Ramos (cell line): ENCODE data around the gene LIPJ.

Experiments used
- in situ Hi-C: fragments of 300-500 bp; cut with MboI; formaldehyde crosslinking; loops from one replicate; pipeline ENCODE4 v1.14.3; 2022; ENCODE audit warnings: low sequenced_read_pairs; ENCODE audit not compliant: unreplicated experiment

The LIPJ gene

DNA sequence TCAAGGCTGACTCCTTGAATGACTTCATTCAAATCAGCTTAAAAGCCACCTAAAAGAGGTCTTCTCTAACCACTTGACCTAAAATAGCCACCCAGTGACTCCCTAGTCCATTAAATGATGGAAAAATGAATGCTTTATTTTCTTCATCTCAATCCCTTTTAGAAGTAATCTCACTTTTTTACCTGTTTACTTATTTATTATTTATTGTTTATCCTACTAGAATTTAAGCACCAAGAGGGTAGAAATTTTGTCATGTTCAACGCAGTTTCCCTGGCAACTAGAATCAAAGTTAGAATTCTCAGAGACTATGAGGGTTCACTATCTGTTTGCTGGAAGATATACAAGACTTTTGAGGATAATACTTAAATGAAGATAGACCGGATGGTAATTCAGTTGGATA is at the start of gene LIPJ:
Gene LIPJ (plus strand): TSS at position 301 of the 400 bp plus-strand sequence. CDS start 3,926 bp downstream, outside the sequence.
- in situ Hi-C loops, result no loop called here

DNA sequence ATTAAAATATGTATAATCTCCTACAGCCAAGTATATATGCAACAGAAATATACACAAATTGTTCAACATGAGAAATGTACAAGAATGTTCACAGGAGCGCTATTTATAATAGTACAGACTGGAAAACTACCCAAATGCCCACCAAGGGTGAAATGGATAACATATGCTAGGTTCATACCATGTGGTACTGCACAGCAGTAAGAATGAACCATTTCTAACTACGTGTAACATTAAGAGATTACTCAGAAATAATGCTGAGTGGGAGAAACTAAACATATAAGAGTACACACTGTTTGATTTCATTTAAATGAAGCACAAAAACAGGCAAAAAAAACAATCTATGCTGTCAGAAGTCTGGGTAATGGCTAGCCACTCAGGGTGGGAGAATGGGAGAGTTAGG is 49.2 kb upstream of the LIPJ start:
- in situ Hi-C loops, result no loop called here

DNA sequence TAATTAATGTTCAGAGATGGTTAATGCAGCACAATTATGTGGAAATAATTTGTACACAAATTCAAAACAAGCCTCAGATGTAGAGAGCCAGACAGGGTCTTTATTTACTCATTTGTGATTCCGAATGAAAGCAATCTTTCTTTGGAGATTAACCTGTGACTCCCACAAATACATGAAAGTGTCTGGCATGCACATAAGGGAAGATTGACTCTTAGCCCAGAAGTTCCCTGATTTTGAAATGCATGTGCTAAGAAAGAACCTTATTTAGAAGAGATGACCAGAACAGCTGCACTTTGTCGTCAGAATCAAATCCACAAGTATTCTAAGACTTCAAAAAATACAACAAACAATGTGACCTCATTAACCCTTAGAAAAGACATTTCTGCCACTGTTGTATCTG is 48.5 kb upstream of the LIPJ start:
- in situ Hi-C loops, result no loop called here

DNA sequence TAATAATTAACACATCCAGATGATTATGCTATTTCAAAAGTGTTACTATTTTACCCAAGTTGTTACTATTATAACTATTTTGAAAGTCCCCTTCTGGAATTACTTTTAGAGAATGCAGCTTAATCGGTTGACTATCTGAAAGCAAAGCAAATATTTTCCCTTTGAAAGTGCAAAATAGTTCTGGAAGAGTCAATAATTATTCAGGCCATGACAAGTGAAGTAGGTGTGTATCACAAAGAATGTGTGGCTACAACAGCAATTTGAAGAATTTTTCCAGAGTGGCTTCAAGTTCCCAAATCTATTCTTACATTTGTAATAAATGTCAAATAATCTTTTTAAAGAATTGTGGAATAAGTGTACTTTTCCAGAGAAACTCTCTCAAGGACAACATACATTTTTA is 46.2 kb upstream of the LIPJ start:
- in situ Hi-C loops, result no loop called here

DNA sequence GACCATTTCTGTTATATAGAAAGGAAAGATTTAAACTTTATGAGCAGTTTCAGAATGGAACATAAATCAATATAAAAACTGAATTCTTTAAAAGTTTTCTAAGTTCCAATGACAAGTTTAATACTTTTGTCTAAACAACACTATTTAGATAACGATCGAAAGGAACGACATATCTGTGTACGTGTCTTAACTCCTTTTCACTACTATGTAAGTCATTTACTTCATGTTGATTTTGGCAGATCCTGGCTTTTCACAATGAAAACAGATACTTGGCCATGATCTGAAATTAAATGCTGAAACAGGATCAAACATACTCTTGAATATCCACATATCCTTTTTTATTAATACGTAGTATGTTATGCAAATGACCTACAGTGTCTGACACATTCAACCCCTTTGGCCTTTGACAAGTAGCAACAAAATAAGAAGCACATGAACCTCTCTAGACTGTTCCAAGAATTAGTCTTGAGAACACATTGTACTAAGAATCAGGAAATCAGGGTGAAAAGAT is 45.4 kb upstream of the LIPJ start:
- in situ Hi-C loops, result no loop called here

GRCh38 chr10:88542522-88542921 is 44.0 kb upstream of the LIPJ start:
- in situ Hi-C loops, result no loop called here

DNA sequence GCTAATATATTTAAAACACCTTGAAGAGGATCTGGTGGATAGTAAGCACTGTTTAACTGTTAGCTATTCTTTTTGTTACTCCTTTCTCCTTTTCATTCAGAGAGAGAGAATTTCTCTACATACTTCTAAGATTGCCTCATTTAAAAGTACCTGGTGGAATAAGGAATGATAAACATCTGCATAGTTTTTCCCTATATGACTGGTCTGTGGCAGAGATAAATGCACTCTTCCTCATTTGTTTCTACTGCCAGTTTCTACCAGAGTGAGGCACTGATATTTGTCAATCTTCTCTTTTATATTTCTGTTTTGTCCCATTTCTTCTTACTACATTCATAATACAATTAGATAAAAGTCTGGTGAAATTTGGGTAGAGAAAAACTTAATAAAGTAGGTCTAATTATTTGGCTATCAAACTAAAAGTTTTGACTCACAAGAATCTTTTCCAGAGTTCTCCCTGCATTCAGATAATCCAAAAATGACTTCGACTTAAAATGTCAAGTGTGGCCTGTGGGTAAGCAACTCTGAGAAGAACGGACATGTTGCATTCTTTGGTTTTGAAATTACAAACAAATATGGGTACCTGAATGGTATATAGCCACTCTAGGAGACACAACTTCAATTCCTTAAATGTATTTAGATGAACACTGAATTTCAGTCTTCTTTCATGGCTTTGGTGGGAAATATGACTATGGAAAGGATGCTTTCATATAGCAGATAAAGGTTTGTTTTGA is 42.3 kb upstream of the LIPJ start:
- in situ Hi-C loops, result no loop called here

- in situ Hi-C loops, result no loop called here
Measured at GRCh38 chr10:88545359-88545758, 41.2 kb upstream of the LIPJ start.

DNA sequence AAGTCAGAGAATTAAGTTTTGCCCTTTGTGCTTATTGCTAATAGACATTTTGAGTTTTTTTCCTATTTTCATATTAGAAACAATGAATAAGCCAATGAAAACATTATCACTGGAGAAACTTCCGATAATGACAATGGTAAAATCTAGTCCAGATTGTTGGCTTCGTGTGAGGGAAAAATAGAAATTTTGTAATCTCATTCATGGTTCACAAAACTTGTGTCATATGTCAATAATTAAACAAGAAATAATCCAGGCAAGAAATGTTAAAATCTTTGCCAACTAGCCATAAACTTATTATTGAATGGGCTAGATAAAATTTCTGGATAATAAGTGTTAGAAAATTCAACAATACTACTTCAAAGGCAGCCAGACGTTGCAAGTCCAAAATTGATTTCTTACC is 40.1 kb upstream of the LIPJ start:
- in situ Hi-C loops, result no loop called here

- in situ Hi-C loops, result loop anchor here (5.0 to 25.0 kb wide), 2 partner anchors 699 to 889 kb away; partner anchors contain the start of gene PAPSS2
Measured at GRCh38 chr10:88551246-88551645, 35.3 kb upstream of the LIPJ start.

- in situ Hi-C loops, result loop anchor here (5.0 to 25.0 kb wide), 2 partner anchors 701 to 891 kb away; partner anchors contain the start of gene PAPSS2
Measured at GRCh38 chr10:88553116-88553752, 33.3 kb upstream of the LIPJ start.

GRCh38 chr10:88555190-88555908 is 31.2 kb upstream of the LIPJ start:
- in situ Hi-C loops, result loop anchor here (25.0 kb wide), 1 partner anchor 893 kb away; the partner anchor contains the start of gene PAPSS2

DNA sequence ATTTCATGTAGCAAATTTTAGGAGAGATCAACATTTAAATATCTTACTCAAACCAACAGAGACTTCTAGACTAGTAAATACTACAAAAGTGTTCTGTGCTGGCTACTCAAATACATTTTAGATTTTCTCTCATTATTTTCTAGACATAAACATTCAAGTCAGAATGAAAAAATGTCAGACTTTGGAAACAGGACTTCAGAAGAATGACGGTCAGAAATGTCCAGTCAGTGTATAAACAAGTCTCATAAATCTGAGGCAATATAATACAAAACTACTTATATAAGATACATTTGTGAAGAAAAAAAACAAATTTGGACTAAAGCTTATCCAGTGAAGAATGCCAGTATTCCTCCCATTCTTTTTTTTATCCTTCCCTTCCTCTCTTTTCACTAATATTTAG is 29.3 kb upstream of the LIPJ start:
- in situ Hi-C loops, result loop anchor here (25.0 kb wide), 1 partner anchor 895 kb away; the partner anchor contains the start of gene PAPSS2

GRCh38 chr10:88557658-88558057 is 28.9 kb upstream of the LIPJ start:
- in situ Hi-C loops, result loop anchor here (25.0 kb wide), 1 partner anchor 895 kb away; the partner anchor contains the start of gene PAPSS2

DNA sequence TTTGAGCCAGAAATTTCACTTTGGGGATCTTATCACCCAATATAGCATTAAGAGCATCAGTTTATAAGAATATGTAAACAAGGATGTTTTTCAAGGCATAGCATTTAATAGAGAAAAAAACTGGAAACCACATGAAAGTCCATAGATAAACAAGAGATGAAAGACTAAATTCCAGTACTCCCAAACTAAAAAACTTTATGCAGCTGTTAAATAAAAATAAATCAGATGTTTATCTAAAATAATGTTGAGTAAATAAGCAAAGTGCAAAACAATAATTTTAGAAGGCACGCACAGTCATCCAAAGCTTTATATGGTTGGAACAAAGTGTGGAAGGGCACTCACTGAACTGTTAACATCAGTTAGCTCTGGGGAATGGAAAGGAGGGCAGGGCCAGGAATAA is 24.4 kb upstream of the LIPJ start:
- in situ Hi-C loops, result loop anchor here (25.0 kb wide), 1 partner anchor 900 kb away; the partner anchor contains the start of gene PAPSS2

GRCh38 chr10:88565072-88565471 is 21.5 kb upstream of the LIPJ start:
- in situ Hi-C loops, result loop anchor here (25.0 kb wide), 1 partner anchor 903 kb away; the partner anchor contains the start of gene PAPSS2

- in situ Hi-C loops, result no loop called here
Measured at GRCh38 chr10:88582411-88582805, 4.2 kb upstream of the LIPJ start.

- in situ Hi-C loops, result no loop called here
Measured at GRCh38 chr10:88582806-88583583, 3.6 kb upstream of the LIPJ start, which contains the start of gene RNLS. RNLS (minus strand) TSS chr10:88583318.

DNA sequence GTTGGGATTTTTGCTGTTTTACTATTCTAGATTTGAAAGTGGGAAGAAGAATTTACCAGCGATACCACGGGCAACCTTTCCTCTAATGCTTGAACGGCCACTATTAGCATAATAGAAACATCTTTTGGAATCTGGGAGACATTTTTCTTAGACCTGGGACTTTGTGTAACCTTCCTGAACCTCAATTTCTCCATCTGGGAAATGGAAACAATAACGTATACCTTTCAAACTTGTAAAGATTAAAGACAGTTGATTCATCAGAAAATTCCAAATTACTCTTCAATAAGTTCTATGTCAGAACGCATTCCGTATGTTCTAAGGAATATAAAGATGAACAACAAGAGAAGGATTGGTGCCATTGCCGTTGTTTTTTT is 3.0 kb upstream of the LIPJ start:
- in situ Hi-C loops, result no loop called here

GRCh38 chr10:88592381-88592780 is 5.8 kb downstream of the LIPJ start:
- in situ Hi-C loops, result no loop called here
